ENCODE results near the gene SLC43A3. TPM values are rescaled to one million over a fixed set of nuclear protein-coding genes. Genes with fewer than 3 reads are reported as not detected.

The SLC43A3 gene
- total RNA-seq, 4 donors from 2014 or later, result 40.9 to 75.9 (median 60.0) TPM

GRCh38 chr11:57409321-57410100, 17.4 kb downstream of the SLC43A3 start:
- TF ChIP-seq EP300 (IDR thresholded peaks at IDR 0.05) (no peak), POLR2AphosphoS5 (IDR thresholded peaks at IDR 0.05) (no peak), CTCF (IDR thresholded peaks at IDR 0.05) (no peak), POLR2A (IDR thresholded peaks at IDR 0.05) (no peak)
- no peak for ATAC-seq
- peaks cover 0 to 94% of the 10 kb centered on the region in 2 donors for H3K36me3 ChIP-seq
- 85 to 96% methylated on average over 4 to 10 of the region's 18 CpGs for WGBS, 2 donors (ENCODE audit: low coverage in 1 of 2)
- H3K4me1 ChIP-seq, result peaks cover 0 to 29% (median 10%) of the 10 kb centered on the region in 3 donors
- no peaks in the 10 kb centered on the region for H3K9me3 ChIP-seq
- no peak overlapping the region for H3K4me3 ChIP-seq
- H3K27ac ChIP-seq, result no peak overlapping the region
- H3K27me3 ChIP-seq, result no peaks in the 10 kb centered on the region

GRCh38 chr11:57408771-57409170, 18.1 kb downstream of the SLC43A3 start:
- Histone ChIP-seq H3K27ac (no peak overlapping the region), H3K36me3 (peaks cover 0 to 87% of the 10 kb centered on the region in 2 donors)

GRCh38 chr11:57407941-57408475, 18.9 kb downstream of the SLC43A3 start:
- ATAC-seq, result no peak
- Histone ChIP-seq H3K4me1 (peaks cover 0 to 25% (median 10%) of the 10 kb centered on the region in 3 donors), H3K27ac (peak overlapping the region in 1 of 4 donors; percentile 10), H3K4me3 (no peak overlapping the region), H3K9me3 (no peaks in the 10 kb centered on the region), H3K36me3 (peaks cover 0 to 79% of the 10 kb centered on the region in 2 donors), H3K27me3 (no peaks in the 10 kb centered on the region)
- no peak for TF ChIP-seq POLR2AphosphoS5 (IDR thresholded peaks at IDR 0.05)
- TF ChIP-seq EP300 (IDR thresholded peaks at IDR 0.05), result no peak
- no peak for TF ChIP-seq POLR2A (IDR thresholded peaks at IDR 0.05)
- TF ChIP-seq CTCF (IDR thresholded peaks at IDR 0.05), result no peak
- 88% methylated on average over 6 of the region's 8 CpGs; no CpG with 5 or more reads in 1 of the 2 donors for WGBS, 2 donors (ENCODE audit: low coverage in 1 of 2)

More at GRCh38 chr11:57408771-57409170, 18.1 kb downstream of the SLC43A3 start:
- TF ChIP-seq POLR2A (IDR thresholded peaks at IDR 0.05) (no peak), EP300 (IDR thresholded peaks at IDR 0.05) (no peak), CTCF (IDR thresholded peaks at IDR 0.05) (no peak), POLR2AphosphoS5 (IDR thresholded peaks at IDR 0.05) (no peak)
- 75% methylated on average over 2 of the region's 2 CpGs; no CpG with 5 or more reads in 1 of the 2 donors for WGBS, 2 donors (ENCODE audit: low coverage in 1 of 2)
- Histone ChIP-seq H3K27me3 (no peaks in the 10 kb centered on the region), H3K4me1 (peaks cover 0 to 29% (median 10%) of the 10 kb centered on the region in 3 donors), H3K4me3 (no peak overlapping the region), H3K9me3 (no peaks in the 10 kb centered on the region)
- ATAC-seq, result no peak

GRCh38 chr11:57407010-57407920, 19.7 kb downstream of the SLC43A3 start:
- H3K9me3 ChIP-seq, result no peaks in the 10 kb centered on the region
- no peak for TF ChIP-seq CTCF (IDR thresholded peaks at IDR 0.05)
- no peak for TF ChIP-seq POLR2A (IDR thresholded peaks at IDR 0.05)
- no peak for TF ChIP-seq POLR2AphosphoS5 (IDR thresholded peaks at IDR 0.05)
- TF ChIP-seq EP300 (IDR thresholded peaks at IDR 0.05), result no peak
- 71 to 72% methylated on average over 5 to 6 of the region's 9 CpGs for WGBS, 2 donors (ENCODE audit: low coverage in 1 of 2)
- peak overlapping the region in 3 of 4 donors; percentile 26 to 51 (median 31) for H3K27ac ChIP-seq
- no peaks in the 10 kb centered on the region for H3K27me3 ChIP-seq
- H3K4me3 ChIP-seq, result no peak overlapping the region
- no peak for ATAC-seq
- H3K36me3 ChIP-seq, result peaks cover 0 to 72% of the 10 kb centered on the region in 2 donors
- H3K4me1 ChIP-seq, result peaks cover 0 to 24% (median 10%) of the 10 kb centered on the region in 3 donors

Data from gastroesophageal sphincter (tissue), 4 donors.